AG09319 (cell line): ENCODE results near the gene CHST10.
A peak's percentile ranks its signal among the peaks of the same experiment; 100 is the strongest.

ENCODE experiments used
- DNase-seq: peaks from one replicate; pipeline ENCODE4 v3.0.0-alpha.2; 2010; ENCODE audit warnings: low read depth; ENCODE audit errors: extremely low read depth
- CTCF ChIP-seq: IDR thresholded peaks from 2 replicates; pipeline ENCODE4 v1.5.1; 2011; ENCODE audit warnings: low read depth, mild to moderate bottlenecking, inconsistent platforms, low read length, moderate library complexity

CHST10 gene

DNA sequence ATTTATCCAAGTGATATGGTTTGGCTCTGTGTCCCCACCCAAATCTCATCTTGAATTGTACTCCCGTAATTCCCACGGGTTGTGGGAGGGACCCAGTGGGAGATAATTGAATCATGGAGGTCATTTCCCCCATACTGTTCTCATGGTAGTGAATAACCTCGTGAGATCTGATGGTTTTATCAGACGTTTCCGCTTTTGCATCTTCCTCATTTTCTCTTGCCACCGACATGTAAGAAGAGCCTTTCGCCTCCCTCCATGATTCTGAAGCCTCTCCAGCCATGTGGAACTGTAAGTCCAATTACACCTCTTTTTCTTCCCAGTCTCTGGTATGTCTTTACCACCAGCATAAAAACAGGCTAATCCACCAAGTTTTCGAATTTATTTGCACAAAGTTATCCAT lies 20.3 kb upstream of the CHST10 start:
- DNase-seq: no peak
- TF ChIP-seq CTCF: no peak

DNA sequence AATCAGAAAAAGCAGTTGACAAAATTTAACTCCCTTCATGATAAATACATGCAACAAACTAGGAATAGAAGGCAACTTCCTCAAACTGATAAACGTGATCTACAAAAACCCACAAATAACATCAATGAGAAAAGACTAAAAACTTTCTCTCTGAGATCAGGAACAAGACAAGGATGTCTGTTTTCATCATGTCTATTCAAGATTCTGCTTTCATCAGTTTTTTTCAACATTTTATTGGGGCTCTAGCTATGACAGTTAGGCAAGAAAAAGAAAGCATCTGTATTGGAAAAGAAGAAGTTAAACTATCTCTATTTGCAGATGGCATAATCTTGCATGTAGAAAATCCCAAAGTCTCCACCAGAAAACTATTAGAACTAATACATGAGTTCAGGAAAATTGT lies 12.3 kb upstream of the CHST10 start:
- TF ChIP-seq CTCF: no peak
- DNase-seq: no peak

- DNase-seq: no peak
- peak; percentile 36 for TF ChIP-seq CTCF
Observed at GRCh38 chr2:100427627-100428258, 10.3 kb upstream of the CHST10 start.

GRCh38 chr2:100427111-100427510 lies 9.6 kb upstream of the CHST10 start:
- no peak for DNase-seq
- no peak for TF ChIP-seq CTCF

DNA sequence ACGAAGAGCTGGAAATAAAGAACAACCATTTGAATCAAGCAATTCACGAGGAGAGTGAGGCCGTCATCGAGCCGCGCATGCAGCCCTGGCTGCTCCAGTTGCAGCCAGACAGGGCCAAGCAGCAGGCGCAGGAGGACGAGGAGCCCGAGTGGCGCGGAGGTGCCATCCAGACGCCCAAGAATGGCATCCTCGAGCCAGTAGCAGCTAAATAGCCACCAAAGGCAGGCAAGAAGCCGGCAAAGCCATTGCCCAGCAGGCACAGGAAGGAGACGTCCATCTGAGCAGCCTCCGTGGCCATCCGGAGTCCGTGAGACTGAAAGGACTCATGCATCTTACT lies 8.9 kb upstream of the CHST10 start:
- no peak for TF ChIP-seq CTCF
- DNase-seq: no peak

DNA sequence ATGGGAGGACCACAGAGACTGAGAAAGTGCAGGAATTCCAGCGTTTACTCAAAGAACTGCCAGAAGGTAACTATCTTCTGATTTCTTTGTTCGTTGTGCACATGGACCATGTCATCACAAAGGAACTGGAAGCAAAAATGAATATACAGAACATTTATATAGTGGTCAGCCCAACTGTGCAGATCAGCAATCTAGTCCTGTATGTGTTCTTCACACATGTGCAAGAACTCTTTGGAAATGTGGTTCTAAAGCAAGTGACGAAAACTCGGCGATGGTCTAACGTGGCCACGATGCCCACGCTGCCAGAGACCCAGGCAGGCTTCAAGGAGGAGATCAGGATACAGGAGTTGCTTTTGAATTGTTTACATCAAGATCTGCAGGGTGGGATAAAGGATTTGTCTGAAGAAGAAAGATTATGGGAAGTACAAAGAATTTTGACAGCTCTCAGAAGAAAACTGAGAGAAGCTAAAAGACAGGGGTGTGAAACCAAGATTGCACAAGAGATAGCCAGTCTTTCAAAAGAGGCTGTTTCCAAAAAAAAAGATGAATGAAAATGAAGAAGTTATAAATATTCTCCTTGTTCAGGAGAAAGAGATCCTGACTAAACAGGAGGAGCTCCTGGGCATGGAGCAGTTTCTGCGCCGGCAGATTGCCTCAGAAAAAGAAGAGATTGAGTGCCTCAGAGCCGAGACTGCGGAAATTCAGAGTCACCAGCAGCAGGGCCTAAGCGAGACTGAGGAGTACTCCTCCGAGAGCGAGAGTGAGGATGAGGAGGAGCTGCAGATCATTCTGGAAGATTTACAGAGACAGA lies 8.3 kb upstream of the CHST10 start:
- no peak for TF ChIP-seq CTCF
- no peak for DNase-seq

GRCh38 chr2:100425107-100425506 lies 7.6 kb upstream of the CHST10 start:
- no peak for DNase-seq
- no peak for TF ChIP-seq CTCF
